Esophagus muscularis mucosa (tissue), 4 donors: ENCODE results near the gene TUT7. TPM values are rescaled to one million over a fixed set of nuclear protein-coding genes. Genes with fewer than 3 reads are reported as not detected.

Experiments used
- DNase-seq: peaks from one replicate; pipeline ENCODE4 v3.0.0-alpha.2; 2017; ENCODE audit errors: extremely low spot score
- H3K27ac ChIP-seq, 4 donors: fragments of 200-600 bp; sonication (generic); replicated peaks in 1 of 4; 1 replicate in 3 of 4; 2 replicates in 1 of 4; pipeline ENCODE4 v1.5.1; 2016 to 2019; ENCODE audit warnings: mild to moderate bottlenecking in 1 of 4
- H3K27me3 ChIP-seq, 4 donors: fragments of 200-600 bp; sonication (generic); one replicate each; pipeline versions ENCODE4 v1.5.1 to v1.6.0; 2016 to 2019
- H3K36me3 ChIP-seq, 4 donors: fragments of 200-600 bp; sonication (generic); one replicate each; pipeline ENCODE4 v1.5.1; 2016 to 2019
- H3K4me1 ChIP-seq, 4 donors: fragments of 200-600 bp; sonication (generic); one replicate each; pipeline ENCODE4 v1.5.1; 2016 to 2019
- H3K4me3 ChIP-seq, 4 donors: fragments of 200-600 bp; sonication (generic); 1 replicate in 2 of 4; 2 replicates in 2 of 4; pipeline ENCODE4 v1.5.1; 2016 to 2019; ENCODE audit warnings: mild to moderate bottlenecking in 4 of 4, moderate library complexity in 1 of 4
- H3K9me3 ChIP-seq, 4 donors: fragments of 200-600 bp; sonication (generic); 1 replicate in 3 of 4; 2 replicates in 1 of 4; pipeline ENCODE4 v1.5.1; 2016 to 2019
- EP300 ChIP-seq: sonication (generic); formaldehyde crosslinking; IDR thresholded peaks from one replicate; pipeline ENCODE4 v1.6.1; 2017; ENCODE audit warnings: antibody characterized with exemption
- POLR2A ChIP-seq: fragments of 450-650 bp; IDR thresholded peaks from one replicate; pipeline ENCODE4 v1.6.1; 2017; ENCODE audit warnings: antibody characterized with exemption, moderate library complexity, mild to moderate bottlenecking, low read depth
- POLR2AphosphoS5 ChIP-seq, 2 donors: sonication (generic); formaldehyde crosslinking; IDR thresholded peaks; one replicate each; pipeline ENCODE4 v1.6.1; 2017; ENCODE audit warnings: antibody characterized with exemption in 2 of 2
- WGBS: methylation state at CpG from one replicate; pipeline ENCODE4 v1.1.5; 2018; 5-methylcytosine and 5-hydroxymethylcytosine counted together
- intact Hi-C: fragments of 100-400 bp; cut with DNase I; formaldehyde crosslinking; loops from one replicate; pipeline ENCODE4 v1.15.1; 2023
- total RNA-seq, 4 donors: library from RNA; depleted of rRNA; stranded (reverse); fragments of >200 nt; gene quantifications; one replicate each; pipeline versions ENCODE4 v1.1.0 to v1.2.1, GENCODE V29; 2016
- TF ChIP-seq, protein P1 (sequence below), 3 experiments: fragments of 200-600 bp in 2 of 3; fragments of 450-650 bp in 1 of 3; sonication (generic) in 2 of 3; IDR thresholded peaks; one replicate each; pipeline ENCODE4 v1.5.1; 2017 to 2019; ENCODE audit warnings: antibody characterized with exemption in 3 of 3, mild to moderate bottlenecking in 2 of 3, moderate library complexity in 1 of 3

TUT7 gene
- total RNA-seq, 4 donors from 2014 or later: 24.5 to 33.0 (median 30.9) TPM

DNA sequence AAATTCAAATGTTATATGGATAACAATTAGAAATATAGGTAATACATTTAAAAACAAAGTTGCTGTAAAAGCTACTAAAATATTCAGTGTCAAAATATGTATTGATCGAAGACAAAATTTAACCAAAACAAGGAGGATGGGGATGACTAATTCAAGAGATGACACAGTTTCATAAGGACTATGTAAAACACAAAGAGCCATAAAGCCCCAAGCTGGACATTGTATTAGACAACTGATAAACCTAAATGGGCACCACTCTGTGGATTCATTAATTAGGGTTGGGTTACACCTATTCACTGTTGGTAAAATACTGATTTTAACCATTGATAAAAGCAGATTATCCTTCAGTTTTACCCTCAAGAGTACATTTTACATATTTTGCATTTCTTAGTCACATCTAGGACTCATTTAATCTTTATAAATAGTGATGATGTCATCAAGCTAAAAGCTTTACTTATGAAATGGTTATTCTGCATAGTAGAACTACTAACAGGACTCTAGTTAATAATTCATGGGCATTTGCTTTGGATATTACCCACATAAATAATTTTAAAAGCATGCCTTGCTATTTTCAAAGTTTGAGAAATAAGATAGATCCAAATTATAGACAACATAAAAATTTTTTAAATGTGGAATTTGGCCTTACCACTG lies 13.7 kb downstream of the TUT7 start:
- Histone ChIP-seq H3K4me1 (no peaks in the 10 kb centered on the region), H3K36me3 (peaks cover 68 to 98% (median 89%) of the 10 kb centered on the region in 4 donors), H3K9me3 (no peaks in the 10 kb centered on the region), H3K27me3 (no peaks in the 10 kb centered on the region), H3K27ac (no peak overlapping the region), H3K4me3 (no peak overlapping the region)
- 100% methylated on average over 1 of the region's 1 CpG for WGBS
- intact Hi-C loops: no loop called here
- DNase-seq: no peak
- TF ChIP-seq, protein P1, sequence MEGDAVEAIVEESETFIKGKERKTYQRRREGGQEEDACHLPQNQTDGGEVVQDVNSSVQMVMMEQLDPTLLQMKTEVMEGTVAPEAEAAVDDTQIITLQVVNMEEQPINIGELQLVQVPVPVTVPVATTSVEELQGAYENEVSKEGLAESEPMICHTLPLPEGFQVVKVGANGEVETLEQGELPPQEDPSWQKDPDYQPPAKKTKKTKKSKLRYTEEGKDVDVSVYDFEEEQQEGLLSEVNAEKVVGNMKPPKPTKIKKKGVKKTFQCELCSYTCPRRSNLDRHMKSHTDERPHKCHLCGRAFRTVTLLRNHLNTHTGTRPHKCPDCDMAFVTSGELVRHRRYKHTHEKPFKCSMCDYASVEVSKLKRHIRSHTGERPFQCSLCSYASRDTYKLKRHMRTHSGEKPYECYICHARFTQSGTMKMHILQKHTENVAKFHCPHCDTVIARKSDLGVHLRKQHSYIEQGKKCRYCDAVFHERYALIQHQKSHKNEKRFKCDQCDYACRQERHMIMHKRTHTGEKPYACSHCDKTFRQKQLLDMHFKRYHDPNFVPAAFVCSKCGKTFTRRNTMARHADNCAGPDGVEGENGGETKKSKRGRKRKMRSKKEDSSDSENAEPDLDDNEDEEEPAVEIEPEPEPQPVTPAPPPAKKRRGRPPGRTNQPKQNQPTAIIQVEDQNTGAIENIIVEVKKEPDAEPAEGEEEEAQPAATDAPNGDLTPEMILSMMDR (IDR thresholded peaks at IDR 0.05): no peak
- TF ChIP-seq POLR2AphosphoS5 (IDR thresholded peaks at IDR 0.05) (no peak), POLR2A (no peak), EP300 (no peak)

DNA sequence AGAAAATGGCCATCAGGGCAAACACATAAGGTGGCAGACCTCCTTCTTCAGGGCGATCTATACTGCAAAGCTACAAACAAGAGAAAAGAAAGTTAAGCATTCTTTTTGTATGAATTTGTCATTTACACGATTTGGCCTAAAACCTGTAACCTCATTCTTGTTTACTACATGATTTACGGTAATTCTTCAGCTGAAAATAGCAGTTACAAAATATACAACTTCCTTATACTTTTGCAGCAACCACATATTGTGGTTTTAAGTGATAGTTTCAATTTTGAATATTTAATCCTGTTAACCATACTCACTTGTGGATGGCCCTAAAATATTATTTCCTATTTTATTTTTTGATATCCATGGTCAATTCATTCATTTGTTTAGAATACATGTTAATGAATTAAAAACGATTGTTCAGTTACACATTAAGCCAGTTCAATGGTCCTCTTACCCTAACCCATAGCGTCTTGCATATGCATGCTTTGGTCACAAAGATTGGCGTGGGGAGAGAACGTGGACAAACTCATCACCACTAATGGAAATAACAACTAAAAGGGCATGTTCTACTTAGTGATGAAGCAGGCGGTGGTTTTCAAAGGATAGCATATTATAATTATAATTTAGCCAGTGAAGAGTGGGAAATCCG lies 16.6 kb downstream of the TUT7 start:
- WGBS: 82% methylated on average over 9 of the region's 9 CpGs
- Histone ChIP-seq H3K27ac (no peak overlapping the region), H3K27me3 (no peaks in the 10 kb centered on the region), H3K4me1 (no peaks in the 10 kb centered on the region), H3K36me3 (peaks cover 70 to 96% (median 83%) of the 10 kb centered on the region in 4 donors), H3K4me3 (no peak overlapping the region), H3K9me3 (no peaks in the 10 kb centered on the region)
- intact Hi-C loops: no loop called here
- no peak for TF ChIP-seq POLR2A
- no peak for TF ChIP-seq POLR2AphosphoS5 (IDR thresholded peaks at IDR 0.05)
- TF ChIP-seq EP300: no peak
- TF ChIP-seq, protein P1 (IDR thresholded peaks at IDR 0.05): no peak
- DNase-seq: no peak

DNA sequence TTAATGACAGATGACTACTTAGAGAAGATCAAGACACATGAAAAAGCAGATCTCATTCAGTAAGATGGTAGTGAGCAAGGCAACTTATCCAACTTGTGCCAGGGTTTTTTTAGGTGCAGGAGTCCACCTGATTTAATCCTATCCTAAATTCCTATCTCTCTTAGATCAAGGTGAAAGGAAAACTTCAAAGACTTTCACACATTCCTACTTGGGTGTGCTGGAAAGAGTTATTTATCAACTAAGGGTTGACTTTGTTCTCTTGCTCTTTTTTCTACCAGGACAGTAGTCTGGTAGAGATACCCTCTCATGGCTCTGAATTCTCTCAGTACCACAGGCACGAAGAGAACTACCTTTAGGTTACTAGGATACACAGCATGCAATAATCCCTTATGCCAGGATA lies 18.2 kb downstream of the TUT7 start:
- intact Hi-C loops: no loop called here
- WGBS: 100% methylated on average over 1 of the region's 1 CpG
- H3K36me3 ChIP-seq: peaks cover 60 to 95% (median 74%) of the 10 kb centered on the region in 4 donors

DNA sequence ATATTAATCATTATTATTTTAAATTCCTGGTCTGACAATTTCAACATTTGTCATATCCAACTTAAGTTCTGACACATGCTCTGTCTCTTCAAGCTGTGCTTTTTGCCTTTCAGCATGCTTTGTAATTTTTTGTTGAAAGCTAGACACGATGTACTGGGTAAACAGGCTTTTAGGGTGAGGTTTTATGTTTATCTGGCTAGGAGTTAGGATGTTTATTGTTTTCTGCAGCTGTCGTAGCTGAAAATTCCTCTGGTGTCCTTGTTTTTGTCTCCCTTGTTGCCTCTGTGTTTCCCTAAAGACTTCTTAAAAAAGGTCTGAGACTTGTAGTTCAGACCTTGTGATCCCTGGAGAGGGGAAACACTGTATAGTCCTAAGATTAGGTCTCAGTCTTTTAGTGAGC lies 20.6 kb downstream of the TUT7 start:
- no peaks in the 10 kb centered on the region for H3K4me1 ChIP-seq
- H3K27ac ChIP-seq: no peak overlapping the region
- no peak for DNase-seq
- WGBS: 91% methylated on average over 2 of the region's 2 CpGs
- no peak overlapping the region for H3K4me3 ChIP-seq
- no peaks in the 10 kb centered on the region for H3K9me3 ChIP-seq
- no peaks in the 10 kb centered on the region for H3K27me3 ChIP-seq
- H3K36me3 ChIP-seq: peaks cover 40 to 94% (median 71%) of the 10 kb centered on the region in 4 donors
- intact Hi-C loops: no loop called here
- TF ChIP-seq POLR2A: no peak
- TF ChIP-seq EP300: no peak
- TF ChIP-seq, protein P1 (IDR thresholded peaks at IDR 0.05): no peak
- no peak for TF ChIP-seq POLR2AphosphoS5 (IDR thresholded peaks at IDR 0.05)

More for the DNA sequence above, 18.2 kb downstream of the TUT7 start:
- no peak overlapping the region for H3K27ac ChIP-seq
- H3K27me3 ChIP-seq: no peaks in the 10 kb centered on the region
- DNase-seq: no peak
- H3K4me3 ChIP-seq: no peak overlapping the region
- no peaks in the 10 kb centered on the region for H3K9me3 ChIP-seq
- no peaks in the 10 kb centered on the region for H3K4me1 ChIP-seq
- no peak for TF ChIP-seq POLR2A
- TF ChIP-seq EP300: no peak
- TF ChIP-seq, protein P1 (IDR thresholded peaks at IDR 0.05): no peak
- TF ChIP-seq POLR2AphosphoS5 (IDR thresholded peaks at IDR 0.05): no peak
